HCT116 (cell line): ENCODE data around the gene TOR2A. TPM values are rescaled to one million over a fixed set of nuclear protein-coding genes. Genes with fewer than 3 reads are reported as not detected.

Source experiments
- ATAC-seq: fragments of 200-7000 bp; cut with Tn5 transposase; 2 replicates; pipeline ENCODE4 v1.9.1; 2020; ENCODE audit warnings: mild to moderate bottlenecking, moderate library complexity
- BruUV-seq: library from RNA; stranded (reverse); fragments of 400-500 nt; replicated peaks from 2 replicates; lab custom pipeline; 2021; lab: Mats Ljungman, UMichigan
- CTCF ChIA-PET: fragments of 300-600 bp; sonication (Branson Sonifier 250); formaldehyde crosslinking; loops from one replicate; lab custom pipeline; 2021; ENCODE audit warnings: antibody characterized with exemption; lab: Charles Lee
- POLR2A ChIA-PET: fragments of 300-600, 350-600 bp; sonication (Branson Sonifier 250); formaldehyde crosslinking; loops from one replicate; lab custom pipeline; 2021; ENCODE audit warnings: antibody characterized with exemption; lab: Charles Lee
- RAD21 ChIA-PET, 2 experiments: fragments of 300-600 bp; sonication (Branson Sonifier 250); formaldehyde crosslinking; loops; one replicate each; lab custom pipeline; 2023; ENCODE audit warnings: low total read pairs in 2 of 2; ENCODE audit not compliant: uncharacterized antibody in 2 of 2, unreplicated experiment in 2 of 2, low non-redundant PET in 1 of 2; lab: Charles Lee
- DNase-seq: peaks from one replicate; pipeline ENCODE4 v3.0.0-alpha.2; 2010; ENCODE audit warnings: low read depth, low spot score
- H2AFZ ChIP-seq: fragments of 200-600 bp; shearing (Covaris generic), sonication (generic); 2 replicates; pipeline ENCODE4 v1.6.1; 2017; ENCODE audit warnings: low read depth, mixed run types, mixed read lengths, antibody characterized with exemption, low read length; ENCODE audit not compliant: poor library complexity, severe bottlenecking
- H3K27ac ChIP-seq: 2 replicates; pipeline ENCODE4 v1.5.1; 2012; ENCODE audit warnings: low read depth, low read length
- H3K27me3 ChIP-seq: fragments of 200-600 bp; sonication (generic); 2 replicates; pipeline ENCODE4 v1.6.1; 2016; ENCODE audit warnings: mixed run types, low read length, mixed read lengths; ENCODE audit not compliant: insufficient read depth
- H3K36me3 ChIP-seq, 2 experiments: fragments of 200-500 bp in 1 of 2; fragments of 200-600 bp in 1 of 2; sonication (Bioruptor generic) in 1 of 2; sonication (generic) in 1 of 2; 2 replicates each; pipeline versions ENCODE4 v1.5.1 to v1.6.1; 2014 to 2016; ENCODE audit warnings: low read length in 2 of 2, inconsistent platforms in 1 of 2, mixed read lengths in 1 of 2, mixed run types in 1 of 2; ENCODE audit not compliant: insufficient read depth in 2 of 2, control insufficient read depth in 1 of 2
- H3K4me1 ChIP-seq, 2 experiments: fragments of 200-600 bp in 1 of 2; sonication (generic) in 1 of 2; 2 replicates each; pipeline versions ENCODE4 v1.5.1 to v1.6.1; 2012 to 2017; ENCODE audit warnings: low read length in 2 of 2, inconsistent platforms in 1 of 2, mild to moderate bottlenecking in 1 of 2, mixed read lengths in 1 of 2, mixed run types in 1 of 2, moderate library complexity in 1 of 2; ENCODE audit not compliant: insufficient read depth in 2 of 2, control insufficient read depth in 1 of 2
- H3K4me2 ChIP-seq: fragments of 200-600 bp; sonication (generic); 2 replicates; pipeline ENCODE4 v1.6.1; 2017; ENCODE audit warnings: mixed run types, low read length, mixed read lengths
- H3K4me3 ChIP-seq, 2 experiments: fragments of 200-600 bp in 1 of 2; sonication (generic) in 1 of 2; replicated peaks in 1 of 2; 2 replicates each; pipeline ENCODE4 v1.5.1; 2011 to 2016; ENCODE audit warnings: low read length in 2 of 2, control low read depth in 1 of 2, low read depth in 1 of 2, mild to moderate bottlenecking in 1 of 2, mixed read lengths in 1 of 2, mixed run types in 1 of 2
- H3K79me2 ChIP-seq: fragments of 200-600 bp; sonication (generic); 2 replicates; pipeline ENCODE4 v1.6.1; 2017; ENCODE audit warnings: mild to moderate bottlenecking, mixed run types, low read length, moderate library complexity, mixed read lengths; ENCODE audit not compliant: insufficient read depth
- H3K9ac ChIP-seq: fragments of 200-600 bp; sonication (generic); 2 replicates; pipeline ENCODE4 v1.6.1; 2016; ENCODE audit warnings: low read length, mixed read lengths
- H3K9me2 ChIP-seq: fragments of 200-600 bp; sonication (generic), shearing (Covaris generic); 2 replicates; pipeline ENCODE4 v1.6.1; 2017; ENCODE audit warnings: mixed run types, mild to moderate bottlenecking, moderate library complexity; ENCODE audit not compliant: insufficient read depth
- H3K9me3 ChIP-seq, 2 experiments: fragments of 200-500 bp in 1 of 2; fragments of 200-600 bp in 1 of 2; sonication (Bioruptor generic) in 1 of 2; sonication (generic) in 1 of 2; 2 replicates each; pipeline ENCODE4 v1.6.1; 2014 to 2017; ENCODE audit warnings: low read length in 2 of 2, mixed read lengths in 2 of 2, inconsistent platforms in 1 of 2, low read depth in 1 of 2, mild to moderate bottlenecking in 1 of 2, mixed run types in 1 of 2, moderate library complexity in 1 of 2; ENCODE audit not compliant: control insufficient read depth in 1 of 2, insufficient read depth in 1 of 2
- H4K20me1 ChIP-seq: fragments of 200-600 bp; sonication (generic), shearing (Covaris generic); 2 replicates; pipeline ENCODE4 v1.6.1; 2017; ENCODE audit warnings: mixed run types, mild to moderate bottlenecking, moderate library complexity; ENCODE audit not compliant: insufficient read depth
- CBX3 ChIP-seq: IDR thresholded peaks from 2 replicates; pipeline ENCODE4 v1.6.1; 2012; ENCODE audit warnings: low read depth
- CTCF ChIP-seq, 3 experiments: fragments of 200-600 bp in 1 of 3; sonication (generic) in 1 of 3; IDR thresholded peaks in 2 of 3; conservative IDR thresholded peaks in 1 of 3; 2 replicates each; pipeline ENCODE4 v1.5.1; 2012 to 2017; ENCODE audit warnings: low read depth in 2 of 3, low read length in 2 of 3, antibody characterized with exemption in 1 of 3, borderline replicate concordance in 1 of 3, control low read depth in 1 of 3, mild to moderate bottlenecking in 1 of 3, mixed read lengths in 1 of 3, mixed run types in 1 of 3, moderate library complexity in 1 of 3; ENCODE audit not compliant: insufficient read depth in 1 of 3
- EGR1 ChIP-seq: IDR thresholded peaks from 2 replicates; pipeline ENCODE4 v1.6.1; 2012; ENCODE audit warnings: low read depth
- ELF1 ChIP-seq: IDR thresholded peaks from 2 replicates; pipeline ENCODE4 v1.6.1; 2012; ENCODE audit warnings: low read depth, borderline replicate concordance
- EZH2phosphoT487 ChIP-seq: fragments of 200-600 bp; IDR thresholded peaks from 2 replicates; pipeline ENCODE4 v1.6.1; 2018; ENCODE audit warnings: antibody characterized with exemption, borderline replicate concordance
- SP1 ChIP-seq: IDR thresholded peaks from 2 replicates; pipeline ENCODE4 v1.6.1; 2012; ENCODE audit warnings: low read depth
- YY1 ChIP-seq: IDR thresholded peaks from 2 replicates; pipeline ENCODE4 v1.6.1; 2011; ENCODE audit warnings: low read length, low read depth, moderate library complexity, mild to moderate bottlenecking; ENCODE audit not compliant: insufficient replicate concordance; ENCODE audit errors: extremely low read depth
- intact Hi-C: fragments of 100-400 bp; cut with micrococcal nuclease; formaldehyde crosslinking; loops from 2 replicates; pipeline ENCODE4 v1.10.0; 2022
- total RNA-seq: library from RNA; stranded (reverse); gene quantifications from one replicate; pipeline ENCODE4 v1.2.1, GENCODE V29; 2021; ENCODE audit not compliant: unreplicated experiment
- TF ChIP-seq, protein P1 (sequence below): IDR thresholded peaks from 2 replicates; pipeline ENCODE4 v1.6.1; 2011; ENCODE audit warnings: mild to moderate bottlenecking, low read length, moderate library complexity; ENCODE audit not compliant: insufficient replicate concordance; ENCODE audit errors: extremely low read depth

Gene TOR2A
- total RNA-seq, 1 experiment from 2014 or later, result 12.0 TPM

- TF ChIP-seq, protein P1, sequence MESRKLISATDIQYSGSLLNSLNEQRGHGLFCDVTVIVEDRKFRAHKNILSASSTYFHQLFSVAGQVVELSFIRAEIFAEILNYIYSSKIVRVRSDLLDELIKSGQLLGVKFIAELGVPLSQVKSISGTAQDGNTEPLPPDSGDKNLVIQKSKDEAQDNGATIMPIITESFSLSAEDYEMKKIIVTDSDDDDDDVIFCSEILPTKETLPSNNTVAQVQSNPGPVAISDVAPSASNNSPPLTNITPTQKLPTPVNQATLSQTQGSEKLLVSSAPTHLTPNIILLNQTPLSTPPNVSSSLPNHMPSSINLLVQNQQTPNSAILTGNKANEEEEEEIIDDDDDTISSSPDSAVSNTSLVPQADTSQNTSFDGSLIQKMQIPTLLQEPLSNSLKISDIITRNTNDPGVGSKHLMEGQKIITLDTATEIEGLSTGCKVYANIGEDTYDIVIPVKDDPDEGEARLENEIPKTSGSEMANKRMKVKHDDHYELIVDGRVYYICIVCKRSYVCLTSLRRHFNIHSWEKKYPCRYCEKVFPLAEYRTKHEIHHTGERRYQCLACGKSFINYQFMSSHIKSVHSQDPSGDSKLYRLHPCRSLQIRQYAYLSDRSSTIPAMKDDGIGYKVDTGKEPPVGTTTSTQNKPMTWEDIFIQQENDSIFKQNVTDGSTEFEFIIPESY, result no peak
- TF ChIP-seq CBX3 (no peak), ELF1 (no peak), EGR1 (no peak)
- TF ChIP-seq, all 23 proteins: peak for 0
Measured at GRCh38 chr9:127708952-127709587, 26.0 kb downstream of the TOR2A start (continued).

DNA sequence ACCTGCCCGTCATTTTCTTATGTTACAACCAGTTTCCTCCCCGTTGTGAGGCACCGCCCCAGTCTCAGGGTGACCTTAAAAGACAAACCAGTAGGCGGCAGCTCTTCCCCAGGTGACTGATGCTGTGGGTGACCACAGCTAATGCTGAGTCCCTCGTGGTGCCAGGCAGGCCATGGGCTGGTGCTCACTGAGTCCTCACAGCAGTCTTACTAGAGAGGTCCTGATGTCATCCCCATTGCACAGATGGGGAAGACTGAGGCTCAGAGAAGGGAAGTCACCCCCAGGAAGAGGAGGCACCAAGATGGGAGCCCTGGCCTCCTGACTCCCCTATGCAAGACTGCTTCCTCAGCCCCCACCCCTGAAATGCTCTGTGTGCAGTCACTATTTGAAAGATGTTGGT is 27.3 kb downstream of the TOR2A start:
- ATAC-seq, result peak; percentile 80
- CTCF ChIA-PET, result interaction anchor here (1.0 to 1.5 kb wide), 2 partner anchors 27 to 213 kb away, joined by 3 to 6 read pairs; partner anchors contain the start of gene TOR2A
- POLR2A ChIA-PET, result no interaction called here

More for the DNA sequence above, 27.3 kb downstream of the TOR2A start:
- TF ChIP-seq EZH2phosphoT487, result no peak
- TF ChIP-seq SP1, result no peak
- TF ChIP-seq YY1, result no peak
- TF ChIP-seq CTCF (IDR thresholded peaks at IDR 0.05 in 2 of 3, conservative IDR thresholded peaks at IDR 0.05 in 1 of 3; ENCODE audit: borderline replicate concordance in 1 of 3, insufficient read depth in 1 of 3, low read depth in 2 of 3, low read length in 2 of 3), result peak in 2 of 3 experiments; percentile 42 to 43; a peak in 4 of 6 replicates
- DNase-seq, result peak; percentile 43
- BruUV-seq, result no TSS peak
- H3K4me3 ChIP-seq, result no peak overlapping the region
- H4K20me1 ChIP-seq, result no peaks in the 10 kb centered on the region
- no peaks in the 10 kb centered on the region for H3K79me2 ChIP-seq
- no peak overlapping the region for H3K27ac ChIP-seq
- no peak overlapping the region for H2AFZ ChIP-seq
- H3K9me3 ChIP-seq, result no peaks in the 10 kb centered on the region
- peaks cover 6 to 17% of the 10 kb centered on the region in 2 experiments; a peak in 3 of 4 replicates for H3K4me1 ChIP-seq
- no peak overlapping the region for H3K9ac ChIP-seq
- intact Hi-C loops, result loop anchor here (1.0 kb wide), 1 partner anchor 27 kb away; no protein-coding TSS in a partner anchor
- peak overlapping the region; percentile 31 for H3K4me2 ChIP-seq
- RAD21 ChIA-PET, result interaction anchor here in 1 of 2 experiments (0.7 kb wide), 1 partner anchor 27 kb away, joined by 3 read pairs; the partner anchor contains the start of gene TOR2A
- H3K36me3 ChIP-seq, result peaks cover 0 to 4% of the 10 kb centered on the region in 2 experiments; a peak in 1 of 4 replicates
- no peaks in the 10 kb centered on the region for H3K27me3 ChIP-seq
- no peaks in the 10 kb centered on the region for H3K9me2 ChIP-seq
